B cell (primary cell): Measurements from ENCODE around the gene BET1L. TPM values are rescaled to one million over a fixed set of nuclear protein-coding genes. Genes with fewer than 3 reads are reported as not detected.
"Not testable (repeated sequence)": the region's sequence is repeated elsewhere in the genome, so short reads cannot be mapped to it uniquely, and the experiment has no call there.

Experiments
- ATAC-seq: fragments of 200-7000 bp; cut with Tn5 transposase; one replicate; pipeline ENCODE4 v1.10.0; 2021; ENCODE audit warnings: low read depth, mild to moderate bottlenecking, moderate number of reproducible peaks, moderate library complexity
- CTCF ChIA-PET: fragments of 350-600 bp; sonication (Branson Sonifier 250); formaldehyde crosslinking; loops from one replicate; lab custom pipeline; 2021; ENCODE audit warnings: antibody characterized with exemption, inconsistent platforms; lab: Charles Lee
- POLR2A ChIA-PET: fragments of 350-600 bp; sonication (Branson Sonifier 250); formaldehyde crosslinking; loops from one replicate; lab custom pipeline; 2021; ENCODE audit warnings: antibody characterized with exemption; lab: Charles Lee
- DNase-seq: peaks from one replicate; pipeline ENCODE4 v3.0.0; 2013
- H2AFZ ChIP-seq: 2 replicates; pipeline ENCODE4 v1.6.1; 2012; ENCODE audit warnings: mild to moderate bottlenecking, low read depth, low read length; ENCODE audit not compliant: insufficient read depth, poor library complexity, severe bottlenecking
- H3K27ac ChIP-seq, 2 donors: 1 replicate in 1 of 2; 2 replicates in 1 of 2; pipeline ENCODE4 v1.5.1; 2012 to 2013; ENCODE audit warnings: low read length in 2 of 2, mild to moderate bottlenecking in 2 of 2, moderate library complexity in 1 of 2
- H3K27me3 ChIP-seq, 4 experiments: fragments of 200-600 bp in 1 of 4; sonication (generic) in 1 of 4; replicated peaks in 1 of 4; 1 replicate in 2 of 4; 2 replicates in 2 of 4; pipeline versions ENCODE4 v1.6.1 to v1.7.0; 2013 to 2016; ENCODE audit warnings: low read length in 3 of 4, mild to moderate bottlenecking in 2 of 4, mixed read lengths in 1 of 4, moderate library complexity in 1 of 4; ENCODE audit not compliant: insufficient read depth in 4 of 4, control insufficient read depth in 3 of 4; ENCODE audit errors: control extremely low read depth in 1 of 4
- H3K36me3 ChIP-seq, 2 experiments: replicated peaks in 1 of 2; 1 replicate in 1 of 2; 2 replicates in 1 of 2; pipeline versions ENCODE4 v1.6.1 to v1.7.1; 2013; ENCODE audit warnings: low read length in 1 of 2; ENCODE audit not compliant: insufficient read depth in 2 of 2, control insufficient read depth in 1 of 2; ENCODE audit errors: control extremely low read depth in 1 of 2, extremely low read depth in 1 of 2
- H3K4me1 ChIP-seq, 2 donors: fragments of 200-600 bp in 1 of 2; sonication (generic) in 1 of 2; 1 replicate in 1 of 2; 2 replicates in 1 of 2; pipeline versions ENCODE4 v1.5.1 to v1.6.1; 2013 to 2017; ENCODE audit warnings: low read length in 2 of 2; ENCODE audit not compliant: control insufficient read depth in 2 of 2, insufficient read depth in 2 of 2
- H3K4me2 ChIP-seq: replicated peaks from 2 replicates; pipeline ENCODE3; 2012; ENCODE audit warnings: mild to moderate bottlenecking, low read depth, low read length; ENCODE audit not compliant: poor library complexity, severe bottlenecking
- H3K4me3 ChIP-seq, 5 experiments: fragments of 200-600 bp in 1 of 5; sonication (generic) in 1 of 5; 1 replicate in 3 of 5; 2 replicates in 2 of 5; pipeline versions ENCODE4 v1.5.1 to v1.7.0; 2011 to 2016; ENCODE audit warnings: low read length in 4 of 5, mild to moderate bottlenecking in 4 of 5, low read depth in 2 of 5, control low read depth in 1 of 5, moderate library complexity in 1 of 5; ENCODE audit not compliant: insufficient read depth in 1 of 5; ENCODE audit errors: control extremely low read depth in 1 of 5, extremely low read depth in 1 of 5
- H3K79me2 ChIP-seq: fragments of 200-600 bp; sonication (generic); one replicate; pipeline ENCODE4 v1.6.0; 2016; ENCODE audit warnings: low read length; ENCODE audit not compliant: control insufficient read depth, insufficient read depth
- H3K9ac ChIP-seq: fragments of 200-600 bp; sonication (generic); 2 replicates; pipeline ENCODE4 v1.6.1; 2017; ENCODE audit warnings: mild to moderate bottlenecking, low read length, moderate library complexity
- H3K9me3 ChIP-seq, 3 donors: one replicate each; pipeline versions ENCODE4 v1.6.1 to v1.7.1; 2013; ENCODE audit warnings: low read length in 2 of 3; ENCODE audit not compliant: control insufficient read depth in 2 of 3, insufficient read depth in 1 of 3; ENCODE audit errors: control extremely low read depth in 1 of 3
- H4K20me1 ChIP-seq: 2 replicates; pipeline ENCODE4 v1.6.0; 2012; ENCODE audit warnings: mild to moderate bottlenecking, low read length; ENCODE audit not compliant: insufficient read depth, control insufficient read depth, poor library complexity, severe bottlenecking
- H3K27ac Mint-ChIP-seq: one replicate; pipeline ENCODE4 v1.8.0; 2021; ENCODE audit warnings: mixed read lengths
- H3K27me3 Mint-ChIP-seq: one replicate; pipeline ENCODE4 v1.8.0; 2021; ENCODE audit warnings: mixed read lengths
- H3K4me1 Mint-ChIP-seq: one replicate; pipeline ENCODE4 v1.8.0; 2021; ENCODE audit warnings: mixed read lengths
- H3K4me3 Mint-ChIP-seq: one replicate; pipeline ENCODE4 v1.8.0; 2021; ENCODE audit warnings: mixed read lengths
- H3K9me3 Mint-ChIP-seq: one replicate; pipeline ENCODE4 v1.8.0; 2022; ENCODE audit warnings: mixed read lengths; ENCODE audit not compliant: insufficient read depth
- CTCF ChIP-seq: fragments of 200-600 bp; IDR thresholded peaks from one replicate; pipeline ENCODE4 v1.8.0; 2022; ENCODE audit warnings: antibody characterized with exemption, mild to moderate bottlenecking
- EZH2 ChIP-seq: IDR thresholded peaks from 2 replicates; pipeline ENCODE4 v1.6.1; 2012; ENCODE audit warnings: borderline replicate concordance, low read depth, mild to moderate bottlenecking, moderate library complexity, low read length; ENCODE audit not compliant: insufficient read depth, poor library complexity, severe bottlenecking
- WGBS: methylation state at CpG from one replicate; pipeline ENCODE4 v1.1.5; 2013; ENCODE audit warnings: missing lambda C conversion rate; ENCODE audit not compliant: insufficient coverage; 5-methylcytosine and 5-hydroxymethylcytosine counted together
- intact Hi-C: fragments of 100-400 bp; cut with micrococcal nuclease; formaldehyde crosslinking; loops from one replicate; pipeline ENCODE4 v1.10.0; 2022
- polyA plus RNA-seq: library from polyadenylated mRNA; depleted of rRNA; stranded (reverse); fragments of >200 nt; gene quantifications from 2 replicates; pipeline ENCODE4 v1.2.3, GENCODE V29; 2012
- total RNA-seq, 2 donors: library from RNA; stranded (reverse); fragments of 120-200 nt in 1 of 2; gene quantifications; 1 replicate in 1 of 2; 2 replicates in 1 of 2; pipeline versions ENCODE4 v1.2.3 to v1.2.4, GENCODE V29; 2013 to 2022

The BET1L gene
- total and polyA plus RNA-seq, 2 donors (not counting 1 experiment from before 2014, with no cell fraction given), result 49.3 to 69.1 TPM

GRCh38 chr11:196786-197731, 10.1 kb downstream of the BET1L start:
- peaks cover 0 to 5% of the 10 kb centered on the region in 2 experiments for H3K36me3 ChIP-seq
- no peak overlapping the region for H3K9ac ChIP-seq
- intact Hi-C loops, result no loop called here
- H3K9me3 ChIP-seq, result no peaks in the 10 kb centered on the region
- Mint-ChIP-seq H3K4me1 (peaks cover 8% of the 10 kb centered on the region), H3K4me3 (no peak overlapping the region), H3K9me3 (no peaks in the 10 kb centered on the region), H3K27me3 (no peaks in the 10 kb centered on the region), H3K27ac (no peak overlapping the region)
- H3K4me3 ChIP-seq, result no peak overlapping the region
- no peak overlapping the region for H3K27ac ChIP-seq
- H2AFZ ChIP-seq, result no peak overlapping the region
- CTCF ChIA-PET, result no interaction called here
- TF ChIP-seq EZH2 (no peak), CTCF (no peak)
- no peak for DNase-seq
- no peak overlapping the region for H3K4me2 ChIP-seq
- H3K4me1 ChIP-seq, result peaks cover 0 to 3% of the 10 kb centered on the region in 2 donors
- 94% methylated on average over 18 of the region's 23 CpGs for WGBS
- peaks cover 6% of the 10 kb centered on the region for H4K20me1 ChIP-seq
- POLR2A ChIA-PET, result interaction anchor here (0.6 to 1.6 kb wide), 2 partner anchors 10 to 61 kb away, joined by 3 read pairs; partner anchors contain the start of genes BET1L and RIC8A
- H3K79me2 ChIP-seq, result no peaks in the 10 kb centered on the region
- H3K27me3 ChIP-seq, result no peaks in the 10 kb centered on the region
- ATAC-seq, result no peak

GRCh38 chr11:193481-193880, 13.7 kb downstream of the BET1L start:
- H3K27me3 Mint-ChIP-seq, H3K27ac ChIP-seq, intact Hi-C loops, ATAC-seq, H3K4me2 ChIP-seq, H3K9ac ChIP-seq, H3K4me1 Mint-ChIP-seq, DNase-seq, H3K9me3 Mint-ChIP-seq, H3K4me3 ChIP-seq, H3K27ac Mint-ChIP-seq, POLR2A ChIA-PET, H3K9me3 ChIP-seq, H3K4me3 Mint-ChIP-seq, H4K20me1 ChIP-seq, H3K27me3 ChIP-seq, H3K4me1 ChIP-seq, H3K36me3 ChIP-seq, CTCF ChIA-PET, H3K79me2 ChIP-seq, H2AFZ ChIP-seq: not testable (repeated sequence)
- 100% methylated on average over 2 of the region's 5 CpGs for WGBS

GRCh38 chr11:192674-193128, 14.5 kb downstream of the BET1L start, which contains the start of gene SCGB1C1:
TSS of gene SCGB1C1 (plus strand) at chr11:193078. CDS start at chr11:193100, 22 bp downstream.
- H3K27ac Mint-ChIP-seq, H3K27ac ChIP-seq, H4K20me1 ChIP-seq, H2AFZ ChIP-seq, H3K4me3 ChIP-seq, DNase-seq, H3K9ac ChIP-seq, H3K9me3 Mint-ChIP-seq, H3K27me3 Mint-ChIP-seq, ATAC-seq, H3K4me2 ChIP-seq, H3K79me2 ChIP-seq, intact Hi-C loops, POLR2A ChIA-PET, H3K4me1 ChIP-seq, CTCF ChIA-PET, H3K27me3 ChIP-seq, H3K4me1 Mint-ChIP-seq, H3K9me3 ChIP-seq, H3K36me3 ChIP-seq, H3K4me3 Mint-ChIP-seq: not testable (repeated sequence)
- WGBS, result no CpG with 5 or more reads among the region's 11 CpGs
